ENCODE results near the gene HYAL2.

HYAL2 gene

GRCh38 chr3:50342813-50343633 lies 20.5 kb upstream of the HYAL2 start:
- TF ChIP-seq, protein P1, sequence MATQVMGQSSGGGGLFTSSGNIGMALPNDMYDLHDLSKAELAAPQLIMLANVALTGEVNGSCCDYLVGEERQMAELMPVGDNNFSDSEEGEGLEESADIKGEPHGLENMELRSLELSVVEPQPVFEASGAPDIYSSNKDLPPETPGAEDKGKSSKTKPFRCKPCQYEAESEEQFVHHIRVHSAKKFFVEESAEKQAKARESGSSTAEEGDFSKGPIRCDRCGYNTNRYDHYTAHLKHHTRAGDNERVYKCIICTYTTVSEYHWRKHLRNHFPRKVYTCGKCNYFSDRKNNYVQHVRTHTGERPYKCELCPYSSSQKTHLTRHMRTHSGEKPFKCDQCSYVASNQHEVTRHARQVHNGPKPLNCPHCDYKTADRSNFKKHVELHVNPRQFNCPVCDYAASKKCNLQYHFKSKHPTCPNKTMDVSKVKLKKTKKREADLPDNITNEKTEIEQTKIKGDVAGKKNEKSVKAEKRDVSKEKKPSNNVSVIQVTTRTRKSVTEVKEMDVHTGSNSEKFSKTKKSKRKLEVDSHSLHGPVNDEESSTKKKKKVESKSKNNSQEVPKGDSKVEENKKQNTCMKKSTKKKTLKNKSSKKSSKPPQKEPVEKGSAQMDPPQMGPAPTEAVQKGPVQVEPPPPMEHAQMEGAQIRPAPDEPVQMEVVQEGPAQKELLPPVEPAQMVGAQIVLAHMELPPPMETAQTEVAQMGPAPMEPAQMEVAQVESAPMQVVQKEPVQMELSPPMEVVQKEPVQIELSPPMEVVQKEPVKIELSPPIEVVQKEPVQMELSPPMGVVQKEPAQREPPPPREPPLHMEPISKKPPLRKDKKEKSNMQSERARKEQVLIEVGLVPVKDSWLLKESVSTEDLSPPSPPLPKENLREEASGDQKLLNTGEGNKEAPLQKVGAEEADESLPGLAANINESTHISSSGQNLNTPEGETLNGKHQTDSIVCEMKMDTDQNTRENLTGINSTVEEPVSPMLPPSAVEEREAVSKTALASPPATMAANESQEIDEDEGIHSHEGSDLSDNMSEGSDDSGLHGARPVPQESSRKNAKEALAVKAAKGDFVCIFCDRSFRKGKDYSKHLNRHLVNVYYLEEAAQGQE (IDR thresholded peaks at IDR 0.05; ENCODE audit: insufficient read depth in 1 of 2, low read depth in 2 of 2, low read length in 2 of 2): no peak
- TF ChIP-seq TAF1 (IDR thresholded peaks at IDR 0.05; ENCODE audit: borderline replicate concordance, insufficient read depth, low read length) (no peak), SIN3A (IDR thresholded peaks at IDR 0.05; ENCODE audit: borderline replicate concordance, insufficient read depth, low read length) (no peak), FOXP2 (optimal IDR thresholded peaks at IDR 0.05; ENCODE audit: borderline replicate concordance, extremely low read depth, extremely low read length, insufficient read depth) (no peak), POLR2AphosphoS5 (IDR thresholded peaks at IDR 0.05; ENCODE audit: low read depth, low read length) (no peak)

DNA sequence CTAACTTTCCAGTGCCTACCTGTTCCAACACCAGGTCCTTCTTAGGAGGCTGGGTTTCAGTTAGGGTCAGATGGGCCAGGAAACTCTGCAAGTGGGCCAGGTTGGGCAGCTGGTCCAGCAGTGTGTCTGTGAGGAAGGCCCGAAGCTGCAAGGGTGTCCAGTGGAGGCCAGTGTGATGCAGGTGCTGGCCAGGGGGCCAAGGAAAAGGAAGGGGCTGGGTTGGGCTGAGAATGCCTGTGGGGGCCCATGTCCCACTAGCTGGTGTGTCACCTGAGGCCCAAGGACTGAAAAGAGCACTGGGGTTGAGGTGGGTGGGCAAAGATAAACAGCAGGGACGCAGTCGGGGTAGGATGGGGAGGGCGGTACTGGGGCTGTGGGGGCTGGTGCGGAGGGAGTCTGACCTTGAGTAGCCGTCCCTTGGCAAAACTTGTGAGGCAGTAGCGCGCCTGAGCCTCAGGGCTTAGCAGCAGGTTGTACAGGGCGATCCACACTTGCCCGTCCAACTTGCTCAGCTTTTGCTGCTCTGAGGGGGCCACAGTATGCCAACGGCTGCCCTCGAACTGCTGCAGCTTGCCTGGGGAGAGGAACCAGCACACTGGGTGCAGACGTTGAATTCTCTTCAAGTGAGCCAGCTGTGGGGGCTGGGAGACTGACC lies 19.6 kb upstream of the HYAL2 start:
- TF ChIP-seq FOXP2 (optimal IDR thresholded peaks at IDR 0.05; ENCODE audit: borderline replicate concordance, extremely low read depth, extremely low read length, insufficient read depth): no peak
- TF ChIP-seq TAF1 (IDR thresholded peaks at IDR 0.05; ENCODE audit: borderline replicate concordance, insufficient read depth, low read length): no peak
- TF ChIP-seq, protein P1 (IDR thresholded peaks at IDR 0.05; ENCODE audit: insufficient read depth in 1 of 2, low read depth in 2 of 2, low read length in 2 of 2): no peak
- no peak for TF ChIP-seq POLR2AphosphoS5 (IDR thresholded peaks at IDR 0.05; ENCODE audit: low read depth, low read length)
- TF ChIP-seq SIN3A (IDR thresholded peaks at IDR 0.05; ENCODE audit: borderline replicate concordance, insufficient read depth, low read length): no peak

DNA sequence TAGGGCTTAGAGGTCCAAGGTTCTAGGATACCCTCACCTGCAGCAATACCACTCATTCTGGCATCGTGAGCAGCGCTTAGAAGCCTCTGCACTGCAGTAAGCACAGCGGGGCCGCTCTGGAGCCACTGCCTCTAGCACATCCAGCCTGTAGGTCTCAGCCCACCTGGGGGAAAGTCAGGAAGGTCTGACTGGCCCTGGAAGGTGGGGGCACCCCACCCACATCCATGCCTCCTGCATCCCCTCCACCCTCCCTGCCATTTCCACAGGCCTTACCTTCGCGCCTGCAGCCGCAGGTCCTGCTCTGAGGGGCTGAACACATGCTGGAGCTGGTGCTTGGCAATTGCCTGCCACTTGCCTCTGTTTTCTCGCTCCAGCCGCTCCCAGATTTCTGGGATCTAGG lies 19.0 kb upstream of the HYAL2 start:
- TF ChIP-seq FOXP2 (optimal IDR thresholded peaks at IDR 0.05; ENCODE audit: borderline replicate concordance, extremely low read depth, extremely low read length, insufficient read depth): no peak
- TF ChIP-seq, protein P1 (IDR thresholded peaks at IDR 0.05; ENCODE audit: insufficient read depth in 1 of 2, low read depth in 2 of 2, low read length in 2 of 2): no peak
- TF ChIP-seq TAF1 (IDR thresholded peaks at IDR 0.05; ENCODE audit: borderline replicate concordance, insufficient read depth, low read length): no peak
- no peak for TF ChIP-seq POLR2AphosphoS5 (IDR thresholded peaks at IDR 0.05; ENCODE audit: low read depth, low read length)
- TF ChIP-seq SIN3A (IDR thresholded peaks at IDR 0.05; ENCODE audit: borderline replicate concordance, insufficient read depth, low read length): no peak

DNA sequence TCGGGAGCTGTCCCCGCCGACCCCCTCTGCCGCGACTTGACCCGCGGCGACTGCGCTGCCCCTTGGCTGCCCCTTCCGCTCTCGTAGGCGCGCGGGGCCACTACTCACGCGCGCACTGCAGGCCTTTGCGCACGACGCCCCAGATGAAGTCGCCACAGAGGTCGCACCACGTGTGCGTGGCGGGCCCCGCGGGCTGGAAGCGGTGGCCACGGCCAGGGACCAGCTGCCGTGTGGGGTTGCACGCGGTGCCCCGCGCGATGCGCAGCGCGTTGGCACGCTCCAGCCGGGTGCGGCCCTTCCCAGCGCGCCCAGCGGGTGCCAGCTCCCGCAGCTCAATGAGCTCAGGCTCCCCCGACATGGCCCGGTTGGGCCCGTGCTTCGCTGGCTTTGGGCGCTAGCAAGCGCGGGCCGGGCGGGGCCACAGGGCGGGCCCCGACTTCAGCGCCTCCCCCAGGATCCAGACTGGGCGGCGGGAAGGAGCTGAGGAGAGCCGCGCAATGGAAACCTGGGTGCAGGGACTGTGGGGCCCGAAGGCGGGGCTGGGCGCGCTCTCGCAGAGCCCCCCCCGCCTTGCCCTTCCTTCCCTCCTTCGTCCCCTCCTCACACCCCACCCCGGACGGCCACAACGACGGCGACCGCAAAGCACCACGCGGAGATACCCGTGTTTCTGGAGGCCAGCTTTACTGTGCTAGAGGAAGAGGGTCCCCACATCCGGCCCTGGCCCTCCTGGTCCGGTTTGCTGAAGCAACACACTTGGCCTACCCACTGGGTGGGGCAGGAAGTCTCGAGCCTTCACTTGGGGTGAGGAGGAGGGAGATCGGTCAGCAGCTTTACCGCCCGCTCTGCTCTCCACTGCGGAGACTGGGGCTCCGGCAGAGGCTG lies 18.1 kb upstream of the HYAL2 start, which contains the start of gene RASSF1:
RASSF1 (minus strand) TSS at position 389 of the 882 bp plus-strand sequence; CDS start at position 358, 31 bp downstream.
- no peak for TF ChIP-seq TAF1 (IDR thresholded peaks at IDR 0.05; ENCODE audit: borderline replicate concordance, insufficient read depth, low read length)
- TF ChIP-seq SIN3A (IDR thresholded peaks at IDR 0.05; ENCODE audit: borderline replicate concordance, insufficient read depth, low read length): no peak
- TF ChIP-seq POLR2AphosphoS5 (IDR thresholded peaks at IDR 0.05; ENCODE audit: low read depth, low read length): no peak
- no peak for TF ChIP-seq FOXP2 (optimal IDR thresholded peaks at IDR 0.05; ENCODE audit: borderline replicate concordance, extremely low read depth, extremely low read length, insufficient read depth)
- TF ChIP-seq, protein P1 (IDR thresholded peaks at IDR 0.05; ENCODE audit: insufficient read depth in 1 of 2, low read depth in 2 of 2, low read length in 2 of 2): no peak
